IPS DF 6.9 (cell line): ENCODE results near the gene SERBP1.

Source experiments
- DNase-seq: peaks from one replicate; pipeline ENCODE4 v3.0.0-alpha.2; 2013; ENCODE audit warnings: low read depth, low spot score
- H3K27ac ChIP-seq: one replicate; pipeline ENCODE4 v1.5.1; 2013; ENCODE audit warnings: low read length, control low read depth
- H3K27me3 ChIP-seq: 2 replicates; pipeline ENCODE4 v1.6.1; 2013; ENCODE audit warnings: mild to moderate bottlenecking, low read length; ENCODE audit not compliant: control insufficient read depth, insufficient read depth
- H3K36me3 ChIP-seq: 2 replicates; pipeline ENCODE4 v1.6.1; 2013; ENCODE audit warnings: low read length; ENCODE audit not compliant: control insufficient read depth, insufficient read depth
- H3K4me1 ChIP-seq: 2 replicates; pipeline ENCODE4 v1.6.1; 2013; ENCODE audit warnings: low read length; ENCODE audit not compliant: control insufficient read depth, insufficient read depth
- H3K4me3 ChIP-seq: 2 replicates; pipeline ENCODE4 v1.5.1; 2013; ENCODE audit warnings: mild to moderate bottlenecking, low read length
- H3K9me3 ChIP-seq: 2 replicates; pipeline ENCODE4 v1.6.1; 2013; ENCODE audit warnings: low read length, inconsistent platforms; ENCODE audit not compliant: control insufficient read depth, insufficient read depth
- WGBS: extraction: QIAGEN DNeasy Blood & Tissue Kit; methylation state at CpG from one replicate; pipeline ENCODE4 v1.1.7; 2013; ENCODE audit warnings: mixed read lengths, missing lambda C conversion rate; ENCODE audit not compliant: insufficient read length, insufficient coverage; 5-methylcytosine and 5-hydroxymethylcytosine counted together

SERBP1 gene

GRCh38 chr1:67441183-67441582 is 11.0 kb upstream of the SERBP1 start:
- Histone ChIP-seq H3K27me3 (no peaks in the 10 kb centered on the region), H3K9me3 (no peaks in the 10 kb centered on the region), H3K36me3 (no peaks in the 10 kb centered on the region), H3K4me3 (no peak overlapping the region), H3K4me1 (no peaks in the 10 kb centered on the region), H3K27ac (no peak overlapping the region)
- DNase-seq, result no peak
- 100% methylated on average over 1 of the region's 3 CpGs for WGBS

- Histone ChIP-seq H3K27me3 (no peaks in the 10 kb centered on the region), H3K36me3 (no peaks in the 10 kb centered on the region), H3K27ac (no peak overlapping the region), H3K4me3 (no peak overlapping the region), H3K9me3 (no peaks in the 10 kb centered on the region), H3K4me1 (no peaks in the 10 kb centered on the region)
- no CpG with 5 or more reads among the region's 3 CpGs for WGBS
- DNase-seq, result no peak
Measured at GRCh38 chr1:67440339-67440738, 10.1 kb upstream of the SERBP1 start.

GRCh38 chr1:67439277-67440029 is 9.3 kb upstream of the SERBP1 start:
- Histone ChIP-seq H3K4me3 (no peak overlapping the region), H3K9me3 (no peaks in the 10 kb centered on the region), H3K36me3 (no peaks in the 10 kb centered on the region), H3K27ac (no peak overlapping the region), H3K4me1 (no peaks in the 10 kb centered on the region), H3K27me3 (no peaks in the 10 kb centered on the region)
- DNase-seq, result no peak
- WGBS, result 100% methylated on average over 1 of the region's 6 CpGs

- H3K36me3 ChIP-seq, result no peaks in the 10 kb centered on the region
- DNase-seq, result no peak
- WGBS, result no CpG with 5 or more reads among the region's 2 CpGs
- no peak overlapping the region for H3K27ac ChIP-seq
- H3K27me3 ChIP-seq, result no peaks in the 10 kb centered on the region
- H3K4me3 ChIP-seq, result no peak overlapping the region
- H3K4me1 ChIP-seq, result no peaks in the 10 kb centered on the region
- no peaks in the 10 kb centered on the region for H3K9me3 ChIP-seq
Measured at GRCh38 chr1:67437961-67438360, 7.8 kb upstream of the SERBP1 start.

GRCh38 chr1:67436511-67437055 is 6.4 kb upstream of the SERBP1 start:
- no CpG with 5 or more reads among the region's 4 CpGs for WGBS
- Histone ChIP-seq H3K27me3 (no peaks in the 10 kb centered on the region), H3K27ac (no peak overlapping the region), H3K4me3 (no peak overlapping the region), H3K4me1 (no peaks in the 10 kb centered on the region), H3K9me3 (no peaks in the 10 kb centered on the region), H3K36me3 (no peaks in the 10 kb centered on the region)
- no peak for DNase-seq

- H3K4me1 ChIP-seq, result no peaks in the 10 kb centered on the region
- H3K4me3 ChIP-seq, result no peak overlapping the region
- H3K9me3 ChIP-seq, result no peaks in the 10 kb centered on the region
- DNase-seq, result no peak
- no CpG with 5 or more reads among the region's 2 CpGs for WGBS
- no peaks in the 10 kb centered on the region for H3K27me3 ChIP-seq
- peaks cover 2% of the 10 kb centered on the region; the same call in 1 of the 2 replicates for H3K36me3 ChIP-seq
- no peak overlapping the region for H3K27ac ChIP-seq
Measured at GRCh38 chr1:67434491-67434890, 4.3 kb upstream of the SERBP1 start.

- no peaks in the 10 kb centered on the region for H3K4me1 ChIP-seq
- no peaks in the 10 kb centered on the region for H3K9me3 ChIP-seq
- WGBS, result no CpG with 5 or more reads among the region's 2 CpGs
- no peak overlapping the region for H3K4me3 ChIP-seq
- H3K36me3 ChIP-seq, result peaks cover 8% of the 10 kb centered on the region
- no peaks in the 10 kb centered on the region for H3K27me3 ChIP-seq
- DNase-seq, result no peak
- no peak overlapping the region for H3K27ac ChIP-seq
Measured at GRCh38 chr1:67433837-67434236, 3.6 kb upstream of the SERBP1 start.

- WGBS, result no CpG with 5 or more reads among the region's 1 CpG
- H3K27ac ChIP-seq, result no peak overlapping the region
- H3K9me3 ChIP-seq, result no peaks in the 10 kb centered on the region
Measured at GRCh38 chr1:67432745-67433144, 2.5 kb upstream of the SERBP1 start.

GRCh38 chr1:67431869-67432578 is 1.8 kb upstream of the SERBP1 start:
- Histone ChIP-seq H3K4me3 (no peak overlapping the region), H3K4me1 (no peaks in the 10 kb centered on the region), H3K27ac (no peak overlapping the region)

More at GRCh38 chr1:67432745-67433144, 2.5 kb upstream of the SERBP1 start:
- H3K4me3 ChIP-seq, result no peak overlapping the region
- H3K36me3 ChIP-seq, result peaks cover 9% of the 10 kb centered on the region
- no peaks in the 10 kb centered on the region for H3K27me3 ChIP-seq
- H3K4me1 ChIP-seq, result no peaks in the 10 kb centered on the region
- DNase-seq, result no peak

GRCh38 chr1:67431156-67431765 is 1.1 kb upstream of the SERBP1 start:
- Histone ChIP-seq H3K4me1 (no peaks in the 10 kb centered on the region), H3K36me3 (peaks cover 9% of the 10 kb centered on the region), H3K9me3 (no peaks in the 10 kb centered on the region), H3K27me3 (no peaks in the 10 kb centered on the region), H3K4me3 (peak overlapping the region; percentile 89; the same call in 1 of the 2 replicates), H3K27ac (no peak overlapping the region)
- no peak for DNase-seq
- WGBS, result no CpG with 5 or more reads among the region's 12 CpGs

More at GRCh38 chr1:67431869-67432578, 1.8 kb upstream of the SERBP1 start:
- DNase-seq, result no peak
- Histone ChIP-seq H3K27me3 (no peaks in the 10 kb centered on the region), H3K9me3 (no peaks in the 10 kb centered on the region), H3K36me3 (peaks cover 9% of the 10 kb centered on the region)
- no CpG with 5 or more reads among the region's 8 CpGs for WGBS
